ENCODE measurements around the gene KCNIP4. TPM values are rescaled to one million over a fixed set of nuclear protein-coding genes. Genes with fewer than 3 reads are reported as not detected.

The KCNIP4 gene
- total and polyA plus RNA-seq, 2 experiments from 2014 or later, result 0.65 TPM; not detected in 1

GRCh38 chr4:21869978-21870745 lies 78.4 kb downstream of the KCNIP4 start:
- Histone ChIP-seq H3K36me3 (ENCODE audit: low read depth) (no peaks in the 10 kb centered on the region), H2AFZ (no peak overlapping the region), H3K9ac (no peak overlapping the region), H3K27me3 (replicated peaks; ENCODE audit: insufficient read depth) (no peaks in the 10 kb centered on the region), H3K4me2 (ENCODE audit: unreplicated experiment) (no peak overlapping the region), H3K4me1 (ENCODE audit: insufficient read depth) (peaks cover 8% of the 10 kb centered on the region), H3K4me3 (no peak overlapping the region), H3K9me2 (ENCODE audit: insufficient read depth) (no peaks in the 10 kb centered on the region), H3F3A (ENCODE audit: insufficient read depth) (peaks cover 13% of the 10 kb centered on the region; the same call in 1 of the 2 replicates), H3K27ac (no peak overlapping the region), H4K20me1 (ENCODE audit: insufficient read depth) (no peaks in the 10 kb centered on the region), H3K9me3 (ENCODE audit: low read depth) (no peaks in the 10 kb centered on the region), H3K79me2 (ENCODE audit: insufficient read depth) (no peaks in the 10 kb centered on the region)
- TF ChIP-seq EZH2 (IDR thresholded peaks at IDR 0.05; ENCODE audit: insufficient read depth, poor library complexity, severe bottlenecking) (no peak), EZH2phosphoT487 (IDR thresholded peaks at IDR 0.05; ENCODE audit: insufficient read depth, low read depth) (no peak)
- DNase-seq, result no peak
- in situ Hi-C loops (cut with MboI), result no loop called here
- WGBS, 2 experiments (ENCODE audit: low coverage in 1 of 2, low lambda C conversion rate in 2 of 2, missing lambda C conversion rate in 2 of 2), result 92 to 98% methylated on average over 8 of the region's 8 CpGs

- no peaks in the 10 kb centered on the region for H4K20me1 ChIP-seq (ENCODE audit: insufficient read depth)
- no peak overlapping the region for H3K9ac ChIP-seq
- 97 to 98% methylated on average over 2 of the region's 2 CpGs for WGBS, 2 experiments (ENCODE audit: low coverage in 1 of 2, low lambda C conversion rate in 2 of 2, missing lambda C conversion rate in 2 of 2)
- TF ChIP-seq EZH2 (IDR thresholded peaks at IDR 0.05; ENCODE audit: insufficient read depth, poor library complexity, severe bottlenecking) (no peak), EZH2phosphoT487 (IDR thresholded peaks at IDR 0.05; ENCODE audit: insufficient read depth, low read depth) (no peak)
- no peaks in the 10 kb centered on the region for H3F3A ChIP-seq (ENCODE audit: insufficient read depth)
- no peak overlapping the region for H3K4me3 ChIP-seq
- H3K79me2 ChIP-seq (ENCODE audit: insufficient read depth), result no peaks in the 10 kb centered on the region
- no peaks in the 10 kb centered on the region for H3K9me3 ChIP-seq (ENCODE audit: low read depth)
- no peaks in the 10 kb centered on the region for H3K36me3 ChIP-seq (ENCODE audit: low read depth)
- H3K4me2 ChIP-seq (ENCODE audit: unreplicated experiment), result no peak overlapping the region
- no peaks in the 10 kb centered on the region for H3K4me1 ChIP-seq (ENCODE audit: insufficient read depth)
- in situ Hi-C loops (cut with MboI), result no loop called here
- no peak overlapping the region for H2AFZ ChIP-seq
- no peaks in the 10 kb centered on the region for H3K27me3 ChIP-seq (replicated peaks; ENCODE audit: insufficient read depth)
- no peaks in the 10 kb centered on the region for H3K9me2 ChIP-seq (ENCODE audit: insufficient read depth)
- H3K27ac ChIP-seq, result no peak overlapping the region
- no peak for DNase-seq
These were observed 83.9 kb downstream of the KCNIP4 start for GRCh38 chr4:21864686-21865085.

- no peak for TF ChIP-seq EZH2phosphoT487 (IDR thresholded peaks at IDR 0.05; ENCODE audit: insufficient read depth, low read depth)
- in situ Hi-C loops (cut with MboI), result no loop called here
- peaks cover 4% of the 10 kb centered on the region; the same call in 1 of the 2 replicates for H3K4me1 ChIP-seq (ENCODE audit: insufficient read depth)
These were observed 85.7 kb downstream of the KCNIP4 start for GRCh38 chr4:21862917-21863316.

GRCh38 chr4:21858971-21859370 lies 89.6 kb downstream of the KCNIP4 start:
- H3K79me2 ChIP-seq (ENCODE audit: insufficient read depth), result no peaks in the 10 kb centered on the region
- no peak overlapping the region for H3K4me3 ChIP-seq
- no peaks in the 10 kb centered on the region for H3K27me3 ChIP-seq (replicated peaks; ENCODE audit: insufficient read depth)
- no peak overlapping the region for H2AFZ ChIP-seq
- in situ Hi-C loops (cut with MboI), result no loop called here
- H3K9me2 ChIP-seq (ENCODE audit: insufficient read depth), result no peaks in the 10 kb centered on the region
- H4K20me1 ChIP-seq (ENCODE audit: insufficient read depth), result no peaks in the 10 kb centered on the region
- no peak overlapping the region for H3K27ac ChIP-seq
- TF ChIP-seq EZH2 (IDR thresholded peaks at IDR 0.05; ENCODE audit: insufficient read depth, poor library complexity, severe bottlenecking), result no peak
- TF ChIP-seq EZH2phosphoT487 (IDR thresholded peaks at IDR 0.05; ENCODE audit: insufficient read depth, low read depth), result no peak
- no peaks in the 10 kb centered on the region for H3K9me3 ChIP-seq (ENCODE audit: low read depth)
- H3K4me2 ChIP-seq (ENCODE audit: unreplicated experiment), result no peak overlapping the region
- peak; percentile 55 for DNase-seq
- H3K9ac ChIP-seq, result no peak overlapping the region
- no peaks in the 10 kb centered on the region for H3F3A ChIP-seq (ENCODE audit: insufficient read depth)
- peaks cover 4% of the 10 kb centered on the region; the same call in 1 of the 2 replicates for H3K4me1 ChIP-seq (ENCODE audit: insufficient read depth)
- 67 to 72% methylated on average over 3 of the region's 3 CpGs for WGBS, 2 experiments (ENCODE audit: low coverage in 1 of 2, low lambda C conversion rate in 2 of 2, missing lambda C conversion rate in 2 of 2)
- no peaks in the 10 kb centered on the region for H3K36me3 ChIP-seq (ENCODE audit: low read depth)

More at GRCh38 chr4:21862917-21863316, 85.7 kb downstream of the KCNIP4 start:
- H3K9me2 ChIP-seq (ENCODE audit: insufficient read depth), result no peaks in the 10 kb centered on the region
- no peak overlapping the region for H3K27ac ChIP-seq
- no peak overlapping the region for H3K9ac ChIP-seq
- no peaks in the 10 kb centered on the region for H3F3A ChIP-seq (ENCODE audit: insufficient read depth)
- no peaks in the 10 kb centered on the region for H3K36me3 ChIP-seq (ENCODE audit: low read depth)
- H2AFZ ChIP-seq, result no peak overlapping the region
- H3K9me3 ChIP-seq (ENCODE audit: low read depth), result no peaks in the 10 kb centered on the region
- H3K4me2 ChIP-seq (ENCODE audit: unreplicated experiment), result no peak overlapping the region
- 93 to 99% methylated on average over 6 of the region's 6 CpGs for WGBS, 2 experiments (ENCODE audit: low coverage in 1 of 2, low lambda C conversion rate in 2 of 2, missing lambda C conversion rate in 2 of 2)
- no peaks in the 10 kb centered on the region for H3K27me3 ChIP-seq (replicated peaks; ENCODE audit: insufficient read depth)
- no peaks in the 10 kb centered on the region for H3K79me2 ChIP-seq (ENCODE audit: insufficient read depth)
- H3K4me3 ChIP-seq, result no peak overlapping the region
- no peaks in the 10 kb centered on the region for H4K20me1 ChIP-seq (ENCODE audit: insufficient read depth)
- no peak for DNase-seq

All from GM23248 (cell line).